WTC11 (cell line): Measurements from ENCODE around the gene OBP2B. TPM values are rescaled to one million over a fixed set of nuclear protein-coding genes. Genes with fewer than 3 reads are reported as not detected.

ENCODE experiments used
- ATAC-seq: fragments of 200-7000 bp; cut with Tn5 transposase; 2 replicates; pipeline ENCODE4 v1.10.0; 2021; ENCODE audit warnings: mild to moderate bottlenecking, moderate library complexity
- CTCF ChIA-PET: fragments of 300-600 bp; sonication (Branson Sonifier 250); formaldehyde crosslinking; loops from one replicate; lab custom pipeline; 2021; ENCODE audit warnings: antibody characterized with exemption; lab: Charles Lee
- POLR2A ChIA-PET: fragments of 350-600 bp; sonication (Branson Sonifier 250); formaldehyde crosslinking; loops from one replicate; lab custom pipeline; 2021; ENCODE audit warnings: antibody characterized with exemption; lab: Charles Lee
- DNase-seq: peaks from one replicate; pipeline ENCODE4 v3.0.0; 2021; ENCODE audit warnings: low spot score
- H3K27ac Mint-ChIP-seq: 2 replicates; pipeline ENCODE4 v1.8.0; 2021; ENCODE audit warnings: mixed read lengths
- H3K27me3 Mint-ChIP-seq: 2 replicates; pipeline ENCODE4 v1.8.0; 2021; ENCODE audit warnings: low read depth, mild to moderate bottlenecking, moderate library complexity, mixed read lengths
- H3K36me3 Mint-ChIP-seq: 2 replicates; pipeline ENCODE4 v1.8.0; 2021; ENCODE audit warnings: mixed read lengths
- H3K4me1 Mint-ChIP-seq: 2 replicates; pipeline ENCODE4 v1.8.0; 2022; ENCODE audit warnings: mixed read lengths
- H3K4me3 Mint-ChIP-seq: 2 replicates; pipeline ENCODE4 v1.8.0; 2021; ENCODE audit warnings: mild to moderate bottlenecking, moderate library complexity, mixed read lengths
- H3K9me3 Mint-ChIP-seq: 2 replicates; pipeline ENCODE4 v1.8.0; 2021; ENCODE audit warnings: mixed read lengths
- ARID4B ChIP-seq: sonication (generic); formaldehyde crosslinking; IDR thresholded peaks from 2 replicates; pipeline ENCODE4 v1.8.0; 2023; ENCODE audit warnings: missing genetic modification reagents, mild to moderate bottlenecking, borderline replicate concordance
- CDX4 ChIP-seq: fragments of 250-450 bp; sonication (Bioruptor Pico); IDR thresholded peaks from 2 replicates; pipeline ENCODE4 v1.9.0; 2021; ENCODE audit warnings: moderate library complexity, mild to moderate bottlenecking, inconsistent platforms, borderline replicate concordance
- ETV6 ChIP-seq: sonication (generic); formaldehyde crosslinking; IDR thresholded peaks from 2 replicates; pipeline ENCODE4 v1.8.1; 2022; ENCODE audit warnings: mild to moderate bottlenecking, missing genetic modification reagents
- FOXP4 ChIP-seq: sonication (generic); formaldehyde crosslinking; IDR thresholded peaks from 2 replicates; pipeline ENCODE4 v1.8.0; 2022; ENCODE audit warnings: mild to moderate bottlenecking, missing genetic modification reagents
- IRF2 ChIP-seq: sonication (generic); formaldehyde crosslinking; IDR thresholded peaks from 2 replicates; pipeline ENCODE4 v1.8.0; 2022; ENCODE audit warnings: low read depth, missing genetic modification reagents, borderline replicate concordance
- KAT7 ChIP-seq: sonication (generic); formaldehyde crosslinking; IDR thresholded peaks from 2 replicates; pipeline ENCODE4 v1.8.1; 2023; ENCODE audit warnings: missing genetic modification reagents, mild to moderate bottlenecking, borderline replicate concordance
- NR1H2 ChIP-seq: sonication (generic); formaldehyde crosslinking; IDR thresholded peaks from 2 replicates; pipeline ENCODE4 v1.9.0; 2021; ENCODE audit warnings: mild to moderate bottlenecking, moderate library complexity, missing genetic modification reagents
- PRDM15 ChIP-seq: sonication (generic); formaldehyde crosslinking; IDR thresholded peaks from 2 replicates; pipeline ENCODE4 v1.8.0; 2022; ENCODE audit warnings: missing genetic modification reagents
- RELA ChIP-seq: sonication (generic); formaldehyde crosslinking; IDR thresholded peaks from 2 replicates; pipeline ENCODE4 v1.8.1; 2022; ENCODE audit warnings: missing genetic modification reagents, mild to moderate bottlenecking, borderline replicate concordance
- SMAD4 ChIP-seq: sonication (generic); formaldehyde crosslinking; IDR thresholded peaks from 2 replicates; pipeline ENCODE4 v1.8.0; 2022; ENCODE audit warnings: mild to moderate bottlenecking, missing genetic modification reagents
- SP1 ChIP-seq: sonication (generic); formaldehyde crosslinking; conservative IDR thresholded peaks from 2 replicates; pipeline ENCODE4 v1.8.1; 2022; ENCODE audit warnings: missing genetic modification reagents
- USF1 ChIP-seq: sonication (generic); formaldehyde crosslinking; IDR thresholded peaks from 2 replicates; pipeline ENCODE4 v1.8.0; 2022; ENCODE audit warnings: mild to moderate bottlenecking, missing genetic modification reagents
- ZNF317 ChIP-seq: sonication (generic); formaldehyde crosslinking; IDR thresholded peaks from 2 replicates; pipeline ENCODE4 v1.8.1; 2023; ENCODE audit warnings: low read depth, mild to moderate bottlenecking, moderate library complexity, missing genetic modification reagents, borderline replicate concordance
- ZNF512 ChIP-seq: sonication (generic); formaldehyde crosslinking; IDR thresholded peaks from 2 replicates; pipeline ENCODE4 v1.8.1; 2022; ENCODE audit warnings: missing genetic modification reagents, borderline replicate concordance
- ZNF671 ChIP-seq: fragments of 250-450 bp; sonication (Bioruptor Pico); IDR thresholded peaks from 2 replicates; pipeline ENCODE4 v1.8.0; 2021; ENCODE audit warnings: mild to moderate bottlenecking
- ZSCAN18 ChIP-seq: fragments of 250-450 bp; sonication (Bioruptor Pico); IDR thresholded peaks from 2 replicates; pipeline ENCODE4 v2.1.2; 2022; ENCODE audit warnings: mild to moderate bottlenecking, moderate library complexity
- total RNA-seq: library from RNA; stranded (reverse); gene quantifications from 3 replicates; pipeline ENCODE4 v1.2.3, GENCODE V29; 2021

The OBP2B gene
- total RNA-seq, 1 experiment from 2014 or later: not detected

GRCh38 chr9:133203506-133204075 is 5.5 kb downstream of the OBP2B start (continued):
- TF ChIP-seq ZNF512 (CRISPR knock-in tag): no peak

GRCh38 chr9:133202688-133203453 is 6.2 kb downstream of the OBP2B start:
- no peak for DNase-seq
- H3K36me3 Mint-ChIP-seq: no peaks in the 10 kb centered on the region
- TF ChIP-seq NR1H2 (CRISPR knock-in tag) (no peak), FOXP4 (no peak), IRF2 (CRISPR knock-in tag) (no peak), ETV6 (CRISPR knock-in tag) (no peak), SMAD4 (CRISPR knock-in tag) (no peak), ZNF317 (CRISPR knock-in tag) (no peak), CDX4 (no peak), ZNF671 (CRISPR knock-in tag) (no peak)
- TF ChIP-seq, all 79 proteins: peak for 0
- CTCF ChIA-PET: interaction anchor here (2.4 kb wide), 1 partner anchor 17 kb away, joined by 9 read pairs; no protein-coding TSS in a partner anchor
- Mint-ChIP-seq H3K27me3 (peaks cover 87% of the 10 kb centered on the region), H3K27ac (no peak overlapping the region), H3K4me1 (no peaks in the 10 kb centered on the region; the same call in 1 of the 2 replicates), H3K4me3 (no peak overlapping the region), H3K9me3 (no peaks in the 10 kb centered on the region)
- ATAC-seq: no peak
- POLR2A ChIA-PET: interaction anchor here (0.6 kb wide), 1 partner anchor 407 kb away, joined by 5 read pairs; no protein-coding TSS in a partner anchor

- DNase-seq (no peak), ATAC-seq (no peak)
- Mint-ChIP-seq H3K4me1 (no peaks in the 10 kb centered on the region; the same call in 1 of the 2 replicates), H3K27ac (no peak overlapping the region), H3K27me3 (peaks cover 80% of the 10 kb centered on the region), H3K4me3 (no peak overlapping the region), H3K9me3 (no peaks in the 10 kb centered on the region), H3K36me3 (no peaks in the 10 kb centered on the region)
- CTCF ChIA-PET: interaction anchor here (2.4 kb wide), 1 partner anchor 16 kb away, joined by 9 read pairs; no protein-coding TSS in a partner anchor
- POLR2A ChIA-PET: interaction anchor here (0.6 kb wide), 1 partner anchor 408 kb away, joined by 5 read pairs; no protein-coding TSS in a partner anchor
- no peak for TF ChIP-seq ZSCAN18 (CRISPR knock-in tag)
- TF ChIP-seq USF1 (CRISPR knock-in tag): no peak
- TF ChIP-seq ARID4B (CRISPR knock-in tag): no peak
- TF ChIP-seq SP1: no peak
- no peak for TF ChIP-seq KAT7 (CRISPR knock-in tag)
- TF ChIP-seq PRDM15 (CRISPR knock-in tag): no peak
- TF ChIP-seq RELA: no peak
Observed at GRCh38 chr9:133202145-133202513, 6.9 kb downstream of the OBP2B start.
